HG03045 (cell line): Measurements from ENCODE around the gene TMCO2.
"Not testable (repeated sequence)": the region's sequence is repeated elsewhere in the genome, so short reads cannot be mapped to it uniquely, and the experiment has no call there.

Experiments
- ATAC-seq: cut with Tn5 transposase; IDR thresholded peaks from one replicate; pipeline ENCODE4 v1.9.1; 2021; ENCODE audit warnings: mild to moderate bottlenecking, moderate library complexity; ENCODE audit not compliant: unreplicated experiment

TMCO2 gene

GRCh38 chr1:40247655-40248054 is at the start of gene TMCO2:
Gene TMCO2 (plus strand): TSS chr1:40247937. CDS start chr1:40247994, 57 bp downstream.
- no peak for ATAC-seq

- no peak for ATAC-seq
Observed at GRCh38 chr1:40199126-40199525, 48.6 kb upstream of the TMCO2 start.

- no peak for ATAC-seq
Observed at GRCh38 chr1:40204856-40205255, 42.9 kb upstream of the TMCO2 start.

GRCh38 chr1:40210511-40211204 is 37.1 kb upstream of the TMCO2 start:
- ATAC-seq = no peak

- no peak for ATAC-seq
Observed at GRCh38 chr1:40218333-40218732, 29.4 kb upstream of the TMCO2 start.

GRCh38 chr1:40221471-40221905 is 26.2 kb upstream of the TMCO2 start:
- not testable (repeated sequence) for ATAC-seq

GRCh38 chr1:40221977-40222772 is 25.6 kb upstream of the TMCO2 start:
- no peak for ATAC-seq

GRCh38 chr1:40224040-40224439 is 23.7 kb upstream of the TMCO2 start:
- no peak for ATAC-seq

GRCh38 chr1:40226192-40226591 is 21.5 kb upstream of the TMCO2 start:
- no peak for ATAC-seq

GRCh38 chr1:40232444-40232843 is 15.3 kb upstream of the TMCO2 start:
- ATAC-seq = peak; percentile 72

- no peak for ATAC-seq
Observed at GRCh38 chr1:40239626-40240025, 8.1 kb upstream of the TMCO2 start.

- no peak for ATAC-seq
Observed at GRCh38 chr1:40240390-40240789, 7.3 kb upstream of the TMCO2 start.

GRCh38 chr1:40241362-40241761 is 6.4 kb upstream of the TMCO2 start:
- ATAC-seq = no peak

- ATAC-seq = no peak
Observed at GRCh38 chr1:40243351-40243750, 4.4 kb upstream of the TMCO2 start.

GRCh38 chr1:40244138-40244744 is 3.5 kb upstream of the TMCO2 start:
- ATAC-seq = no peak

- ATAC-seq = no peak
Observed at GRCh38 chr1:40245686-40246085, 2.1 kb upstream of the TMCO2 start.

GRCh38 chr1:40248412-40248811 is 675 bp downstream of the TMCO2 start:
- ATAC-seq = no peak

GRCh38 chr1:40251456-40251855 is 3.7 kb downstream of the TMCO2 start:
- ATAC-seq = no peak

GRCh38 chr1:40252601-40253000 is 4.9 kb downstream of the TMCO2 start:
- no peak for ATAC-seq

- ATAC-seq = no peak
Observed at GRCh38 chr1:40255231-40255630, 7.5 kb downstream of the TMCO2 start.

- no peak for ATAC-seq
Observed at GRCh38 chr1:40256401-40257084, 8.8 kb downstream of the TMCO2 start.
